GM12801 (cell line): ENCODE results near the gene KLHL10.

ENCODE experiments used
- TF ChIP-seq, protein P1 (sequence below): IDR thresholded peaks from one replicate; pipeline ENCODE4 v1.5.1; 2011; ENCODE audit warnings: control low read depth; ENCODE audit not compliant: insufficient read length; ENCODE audit errors: extremely low read depth

KLHL10 gene

DNA sequence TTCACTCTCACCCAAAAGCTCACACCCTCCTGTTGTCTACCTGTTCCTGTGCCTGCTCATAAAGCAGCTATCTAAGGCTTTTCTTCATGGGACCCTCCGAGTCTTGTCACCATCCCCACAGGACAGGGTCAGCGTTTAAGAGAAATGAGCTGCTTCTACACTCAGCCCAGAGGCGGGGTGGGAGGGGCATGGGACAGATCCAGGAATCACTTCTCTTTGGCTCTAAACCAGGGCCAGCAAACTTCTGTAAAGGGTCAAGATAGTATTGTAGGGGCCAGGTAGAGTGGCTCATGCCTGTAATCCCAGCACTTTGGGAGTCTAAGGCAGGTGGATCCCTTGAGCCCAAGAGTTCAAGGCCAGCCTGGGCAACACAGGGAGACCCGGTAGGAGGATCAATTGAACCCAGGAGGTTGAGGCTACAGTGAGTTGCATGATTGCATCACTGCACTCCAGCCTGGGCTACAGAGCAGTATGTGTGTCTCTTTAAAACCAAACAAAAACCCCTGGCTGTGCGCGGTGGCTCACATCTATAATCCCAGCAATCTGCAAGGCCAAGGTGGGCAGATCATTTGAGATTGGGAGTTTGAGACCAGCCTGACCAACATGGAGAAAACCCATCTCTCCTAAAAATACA, 50.8 kb downstream of the KLHL10 start:
- TF ChIP-seq, protein P1, sequence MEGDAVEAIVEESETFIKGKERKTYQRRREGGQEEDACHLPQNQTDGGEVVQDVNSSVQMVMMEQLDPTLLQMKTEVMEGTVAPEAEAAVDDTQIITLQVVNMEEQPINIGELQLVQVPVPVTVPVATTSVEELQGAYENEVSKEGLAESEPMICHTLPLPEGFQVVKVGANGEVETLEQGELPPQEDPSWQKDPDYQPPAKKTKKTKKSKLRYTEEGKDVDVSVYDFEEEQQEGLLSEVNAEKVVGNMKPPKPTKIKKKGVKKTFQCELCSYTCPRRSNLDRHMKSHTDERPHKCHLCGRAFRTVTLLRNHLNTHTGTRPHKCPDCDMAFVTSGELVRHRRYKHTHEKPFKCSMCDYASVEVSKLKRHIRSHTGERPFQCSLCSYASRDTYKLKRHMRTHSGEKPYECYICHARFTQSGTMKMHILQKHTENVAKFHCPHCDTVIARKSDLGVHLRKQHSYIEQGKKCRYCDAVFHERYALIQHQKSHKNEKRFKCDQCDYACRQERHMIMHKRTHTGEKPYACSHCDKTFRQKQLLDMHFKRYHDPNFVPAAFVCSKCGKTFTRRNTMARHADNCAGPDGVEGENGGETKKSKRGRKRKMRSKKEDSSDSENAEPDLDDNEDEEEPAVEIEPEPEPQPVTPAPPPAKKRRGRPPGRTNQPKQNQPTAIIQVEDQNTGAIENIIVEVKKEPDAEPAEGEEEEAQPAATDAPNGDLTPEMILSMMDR, result no peak

DNA sequence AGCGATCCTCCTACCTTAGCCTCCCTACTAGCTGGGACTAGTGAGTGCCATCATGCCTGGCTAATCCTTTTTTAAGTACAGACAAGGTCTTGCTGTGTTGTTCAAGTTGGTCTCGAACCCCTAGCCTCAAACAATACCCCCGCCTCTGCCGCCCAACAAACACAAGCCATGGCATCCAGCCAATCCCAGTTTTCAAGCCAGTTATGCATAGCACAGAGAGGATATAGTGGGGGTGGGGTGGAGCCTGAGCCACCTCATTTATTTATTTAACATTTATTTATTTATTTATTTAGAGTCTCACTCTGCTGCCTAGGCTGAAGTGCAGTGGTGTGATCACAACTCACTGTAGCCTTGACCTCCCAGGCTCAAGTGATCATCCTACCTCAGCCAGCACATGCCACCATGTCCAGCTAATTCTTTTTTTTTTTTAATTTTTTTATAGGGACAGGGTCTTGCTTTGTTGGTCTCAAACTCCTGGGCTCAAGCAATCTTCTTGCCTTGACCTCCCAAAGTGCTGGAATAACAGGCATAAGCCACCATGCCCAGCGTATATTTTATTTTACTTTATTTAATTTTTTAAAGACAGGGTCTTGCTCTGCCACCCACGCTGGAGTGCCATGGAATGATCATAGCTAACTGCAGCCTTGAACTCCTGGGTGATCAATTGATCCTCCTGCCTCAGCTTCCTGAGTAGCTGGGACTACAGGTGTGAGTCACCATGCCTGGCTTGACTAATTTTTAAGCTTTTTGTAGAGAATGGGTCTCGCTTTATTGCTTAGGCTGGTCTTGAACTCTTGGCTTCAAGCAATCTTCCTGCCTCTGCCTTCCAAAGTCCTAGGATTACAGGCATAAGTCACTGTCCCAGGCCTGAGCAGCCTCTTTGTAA, 53.8 kb downstream of the KLHL10 start:
- TF ChIP-seq, protein P1, result no peak

DNA sequence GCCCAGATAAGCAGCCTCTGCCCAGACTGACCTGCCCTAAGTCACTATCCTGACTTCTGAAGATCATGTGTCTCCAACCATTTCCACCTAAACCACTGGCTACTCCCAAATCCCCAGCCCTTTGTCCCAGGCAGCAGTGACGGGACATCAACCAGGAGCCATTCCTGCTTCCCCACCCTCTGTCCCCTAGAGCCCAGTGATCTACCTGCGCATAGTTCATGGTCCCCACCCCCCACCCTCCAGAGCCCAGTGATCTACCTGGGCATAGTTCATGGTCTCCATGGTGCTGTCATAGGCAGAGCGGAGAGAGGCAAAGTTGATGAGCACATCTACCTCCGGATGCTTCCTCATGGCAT, 54.4 kb downstream of the KLHL10 start:
- TF ChIP-seq, protein P1, result no peak

DNA sequence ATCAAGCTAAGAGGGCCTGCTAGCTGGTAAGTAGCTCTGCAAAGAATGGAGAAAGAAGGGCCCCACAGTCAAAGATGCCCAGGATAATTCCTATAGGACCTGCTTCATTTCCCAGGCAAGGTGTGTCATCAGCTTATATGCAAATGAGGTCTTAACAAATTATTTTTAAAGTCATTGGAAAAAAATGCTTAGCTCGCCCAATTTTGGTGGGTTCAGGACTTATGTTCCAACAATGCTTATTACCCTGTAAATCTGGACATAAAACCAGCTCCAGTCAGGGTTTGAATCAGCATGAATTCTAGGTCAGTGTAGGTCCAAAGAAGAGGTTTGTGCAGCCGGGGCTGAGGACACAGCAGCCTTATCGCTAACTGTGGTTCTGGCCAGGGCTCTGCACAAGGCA, 55.8 kb downstream of the KLHL10 start:
- TF ChIP-seq, protein P1, result no peak

DNA sequence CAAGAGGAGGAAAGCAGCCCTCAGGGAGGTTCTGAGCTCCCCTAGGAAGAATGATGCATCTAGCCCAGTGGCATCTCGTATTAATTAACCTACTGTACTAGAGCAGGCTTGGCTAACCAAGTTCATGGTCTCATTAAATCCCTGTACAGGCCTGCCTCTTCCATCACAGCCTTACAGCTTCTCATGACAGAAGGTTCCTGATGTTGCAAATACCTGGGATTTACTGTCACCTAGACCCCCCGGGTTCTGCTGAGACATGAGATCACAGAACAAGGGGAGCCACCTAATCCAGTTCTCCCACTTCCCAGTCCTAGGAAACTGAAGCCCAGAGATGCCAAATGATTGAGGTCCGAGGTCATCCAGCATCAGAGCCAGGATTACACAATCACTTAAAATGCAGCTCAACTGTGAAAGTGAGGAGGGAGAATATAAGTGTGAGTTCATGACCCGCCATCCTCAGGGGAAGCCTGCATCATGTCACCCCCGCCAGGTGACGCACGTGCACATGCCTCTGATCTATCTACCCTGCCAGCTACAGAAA, 57.2 kb downstream of the KLHL10 start:
- TF ChIP-seq, protein P1, result no peak

DNA sequence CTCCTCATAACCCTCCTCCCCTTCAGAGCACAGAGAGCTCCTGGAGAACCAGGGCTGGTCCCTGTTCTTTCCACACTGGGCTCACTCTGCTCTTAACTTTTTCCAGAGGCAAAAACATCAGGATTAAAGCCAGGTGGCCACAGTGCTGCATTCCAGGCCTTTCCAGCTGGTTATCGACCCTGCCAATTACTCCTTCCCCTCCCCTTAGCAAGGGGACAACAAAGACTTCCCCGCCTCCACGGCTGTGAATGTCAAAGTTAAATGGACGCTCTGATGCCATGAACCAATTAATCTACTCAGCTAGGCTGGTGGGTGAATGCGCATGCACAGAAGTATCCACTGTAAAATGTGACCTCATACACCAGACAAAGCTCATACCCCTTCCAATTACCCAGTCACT, 58.0 kb downstream of the KLHL10 start:
- TF ChIP-seq, protein P1, result no peak

DNA sequence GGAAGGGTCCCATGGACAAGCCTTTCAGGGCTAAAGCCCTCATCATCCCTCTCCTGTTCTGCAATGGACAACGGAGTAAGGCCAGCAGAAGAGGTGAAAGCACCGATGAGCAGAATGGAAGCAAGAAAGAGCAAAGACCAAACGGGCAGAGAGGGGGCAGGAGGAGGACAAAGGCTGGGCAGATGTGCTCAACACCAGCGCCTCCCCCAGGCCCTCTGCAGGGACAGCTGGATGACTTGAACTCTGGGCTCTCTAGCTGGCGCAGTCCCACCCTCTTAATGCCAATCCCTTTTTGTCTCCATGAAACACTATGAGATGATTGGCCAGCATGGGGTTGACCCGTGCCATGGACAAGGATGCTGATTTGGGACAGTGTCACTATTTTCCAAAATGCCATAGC, 59.1 kb downstream of the KLHL10 start:
- TF ChIP-seq, protein P1, result no peak
